Upper lobe of left lung (tissue), 6 donors: ENCODE results near the gene TSPO. TPM values are rescaled to one million over a fixed set of nuclear protein-coding genes. Genes with fewer than 3 reads are reported as not detected.
A peak's percentile ranks its signal among the peaks of the same experiment; 100 is the strongest.

Experiments
- ATAC-seq, 2 donors: fragments of 200-7000 bp; cut with Tn5 transposase; one replicate each; pipeline ENCODE4 v1.9.1; 2022; ENCODE audit warnings: mild to moderate bottlenecking in 2 of 2, moderate library complexity in 2 of 2; ENCODE audit not compliant: low FRiP score in 2 of 2
- DNase-seq, 2 donors: peaks; one replicate each; pipeline ENCODE4 v3.0.0-alpha.2; 2019 to 2020
- H3K27ac ChIP-seq, 4 donors: fragments of 200-600 bp; sonication (generic); one replicate each; pipeline ENCODE4 v1.5.1; 2016 to 2019
- H3K27me3 ChIP-seq, 4 donors: fragments of 200-600 bp; sonication (generic); one replicate each; pipeline ENCODE4 v1.5.1; 2017 to 2019
- H3K36me3 ChIP-seq, 4 donors: fragments of 200-600 bp; sonication (generic); one replicate each; pipeline ENCODE4 v1.5.1; 2016 to 2019
- H3K4me1 ChIP-seq, 4 donors: fragments of 200-600 bp; sonication (generic); one replicate each; pipeline ENCODE4 v1.5.1; 2018 to 2019
- H3K4me3 ChIP-seq, 4 donors: fragments of 200-600 bp; sonication (generic); one replicate each; pipeline ENCODE4 v1.5.1; 2017 to 2019; ENCODE audit warnings: mild to moderate bottlenecking in 2 of 4, moderate library complexity in 1 of 4
- H3K9me3 ChIP-seq, 4 donors: fragments of 200-600 bp; sonication (generic); one replicate each; pipeline ENCODE4 v1.5.1; 2018 to 2019
- CTCF ChIP-seq, 6 experiments: fragments of 450-650 bp in 4 of 6; fragments of 200-600 bp in 2 of 6; sonication (generic) in 2 of 6; IDR thresholded peaks; one replicate each; pipeline ENCODE4 v1.5.1; 2016 to 2019; ENCODE audit warnings: antibody characterized with exemption in 6 of 6
- EP300 ChIP-seq, 4 donors: sonication (generic); formaldehyde crosslinking; IDR thresholded peaks; one replicate each; pipeline ENCODE4 v1.5.1; 2017; ENCODE audit warnings: antibody characterized with exemption in 4 of 4, control low read depth in 2 of 4
- POLR2A ChIP-seq, 4 donors: fragments of 450-650 bp; IDR thresholded peaks; one replicate each; pipeline ENCODE4 v1.5.1; 2016 to 2017; ENCODE audit warnings: antibody characterized with exemption in 4 of 4, mild to moderate bottlenecking in 2 of 4
- POLR2AphosphoS5 ChIP-seq, 2 donors: sonication (generic); formaldehyde crosslinking; IDR thresholded peaks; one replicate each; pipeline ENCODE4 v1.5.1; 2017; ENCODE audit warnings: antibody characterized with exemption in 2 of 2
- WGBS, 2 donors: methylation state at CpG; one replicate each; pipeline ENCODE4 v1.1.5; 2017 to 2018; 5-methylcytosine and 5-hydroxymethylcytosine counted together
- total RNA-seq, 6 donors: library from RNA; depleted of rRNA in 4 of 6; stranded (reverse); fragments of >200 nt in 4 of 6; gene quantifications; one replicate each; pipeline versions ENCODE4 v1.1.0 to v1.2.1, GENCODE V29; 2016 to 2021
- donor health status: DM: no; HTN: no; CAD: no; lungs with moderate emphysema.
- donor health status: DM: no; HTN: yes; CAD: no; lungs with severe emphysema.

Gene TSPO
- total RNA-seq, 6 donors from 2014 or later, result 127 to 426 (median 315) TPM

- H3K4me3 ChIP-seq, result no peak overlapping the region
- no peaks in the 10 kb centered on the region for H3K27me3 ChIP-seq
- peaks cover 0 to 10% (median 0%) of the 10 kb centered on the region in 4 donors for H3K36me3 ChIP-seq
- no peak for TF ChIP-seq EP300 (IDR thresholded peaks at IDR 0.05)
- no peak for TF ChIP-seq POLR2A (IDR thresholded peaks at IDR 0.05)
- no peak for TF ChIP-seq CTCF (IDR thresholded peaks at IDR 0.05)
- TF ChIP-seq POLR2AphosphoS5 (IDR thresholded peaks at IDR 0.05), result no peak
- WGBS, 2 donors, result 91 to 92% methylated on average over 4 to 9 of the region's 9 CpGs
- DNase-seq (peak in 1 of 2 donors; percentile 30), ATAC-seq (no peak)
- no peaks in the 10 kb centered on the region for H3K9me3 ChIP-seq
- H3K27ac ChIP-seq, result no peak overlapping the region
- H3K4me1 ChIP-seq, result peaks cover 0 to 4% (median 0%) of the 10 kb centered on the region in 4 donors
Measured at GRCh38 chr22:43205261-43205691, 53.9 kb downstream of the TSPO start.

- H3K4me1 ChIP-seq, result peaks cover 0 to 4% (median 0%) of the 10 kb centered on the region in 4 donors
- WGBS, 2 donors, result 59 to 74% methylated on average over 5 of the region's 5 CpGs
- peaks cover 0 to 14% (median 0%) of the 10 kb centered on the region in 4 donors for H3K36me3 ChIP-seq
- H3K27ac ChIP-seq, result no peak overlapping the region
- ATAC-seq (no peak), DNase-seq (no peak)
- no peaks in the 10 kb centered on the region for H3K9me3 ChIP-seq
- no peak overlapping the region for H3K4me3 ChIP-seq
- no peak for TF ChIP-seq CTCF (IDR thresholded peaks at IDR 0.05)
- TF ChIP-seq POLR2AphosphoS5 (IDR thresholded peaks at IDR 0.05), result no peak
- no peak for TF ChIP-seq EP300 (IDR thresholded peaks at IDR 0.05)
- no peak for TF ChIP-seq POLR2A (IDR thresholded peaks at IDR 0.05)
- no peaks in the 10 kb centered on the region for H3K27me3 ChIP-seq
Measured at GRCh38 chr22:43205748-43206508, 54.6 kb downstream of the TSPO start.

DNA sequence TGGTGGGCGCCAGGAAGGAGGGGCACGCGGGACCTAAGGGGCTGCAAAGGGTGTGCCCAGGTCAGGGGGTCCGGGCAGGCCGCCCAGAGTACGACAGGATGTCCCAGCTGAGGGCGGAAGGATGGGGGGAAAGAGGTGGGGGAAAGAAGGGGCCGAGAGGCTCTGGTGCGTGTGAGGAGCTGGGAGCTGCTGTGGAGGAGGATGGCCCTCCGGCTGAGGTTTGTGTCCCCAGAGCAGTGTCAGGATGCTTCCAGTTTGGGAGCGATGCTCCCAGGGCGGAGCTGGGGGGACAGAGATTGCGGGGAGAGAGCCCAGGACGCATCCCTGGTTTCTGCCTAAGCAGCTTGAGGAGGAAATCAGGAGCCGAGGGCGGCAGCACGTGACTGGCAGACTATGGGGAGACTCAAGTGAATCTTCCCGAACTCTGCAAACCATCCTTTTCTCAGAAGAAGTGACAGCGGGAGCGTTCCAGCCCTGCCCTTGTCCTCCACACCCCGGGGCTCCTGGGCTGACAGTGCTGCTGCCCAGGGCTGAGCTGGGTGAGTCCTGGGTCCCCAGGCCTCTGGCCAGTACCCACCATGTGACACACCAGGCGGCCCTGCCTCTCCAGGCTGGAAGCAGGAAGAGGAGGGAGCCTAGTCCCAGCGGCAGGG is 55.3 kb downstream of the TSPO start:
- Histone ChIP-seq H3K36me3 (peaks cover 0 to 14% (median 0%) of the 10 kb centered on the region in 4 donors), H3K4me3 (no peak overlapping the region), H3K9me3 (no peaks in the 10 kb centered on the region), H3K27me3 (no peaks in the 10 kb centered on the region), H3K4me1 (peaks cover 0 to 4% (median 0%) of the 10 kb centered on the region in 4 donors), H3K27ac (no peak overlapping the region)
- WGBS, 2 donors, result 41 to 45% methylated on average over 17 to 21 of the region's 23 CpGs
- ATAC-seq, result no peak
- no peak for TF ChIP-seq EP300 (IDR thresholded peaks at IDR 0.05)
- no peak for TF ChIP-seq CTCF (IDR thresholded peaks at IDR 0.05)
- TF ChIP-seq POLR2A (IDR thresholded peaks at IDR 0.05), result no peak
- no peak for TF ChIP-seq POLR2AphosphoS5 (IDR thresholded peaks at IDR 0.05)
- peak in 1 of 2 donors; percentile 32 for DNase-seq

DNA sequence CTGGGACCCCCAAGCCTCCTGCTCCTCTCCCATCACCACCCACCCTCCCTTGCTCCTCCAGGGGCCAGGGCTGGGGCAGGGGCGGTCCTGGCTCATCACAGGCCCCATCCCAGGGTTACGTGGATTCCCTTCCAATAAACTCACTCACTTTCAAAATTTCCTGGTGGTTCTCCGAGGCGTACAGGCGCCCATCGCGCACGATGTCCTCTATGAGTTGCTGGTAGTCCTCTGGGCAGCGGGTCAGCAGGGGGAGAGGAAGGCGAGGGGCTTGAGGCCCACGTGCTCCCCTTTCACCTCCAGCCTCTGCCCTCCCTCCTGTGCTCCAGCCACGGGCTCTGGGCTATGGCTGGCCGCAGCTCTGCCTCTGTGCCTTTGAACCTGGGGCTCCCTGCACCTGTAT is 56.0 kb downstream of the TSPO start:
- DNase-seq (no peak), ATAC-seq (no peak)

More for the DNA sequence above, 56.0 kb downstream of the TSPO start:
- TF ChIP-seq EP300 (IDR thresholded peaks at IDR 0.05) (no peak), POLR2AphosphoS5 (IDR thresholded peaks at IDR 0.05) (no peak), POLR2A (IDR thresholded peaks at IDR 0.05) (no peak), CTCF (IDR thresholded peaks at IDR 0.05) (no peak)
- no peaks in the 10 kb centered on the region for H3K27me3 ChIP-seq
- H3K9me3 ChIP-seq, result no peaks in the 10 kb centered on the region
- H3K36me3 ChIP-seq, result peaks cover 0 to 14% (median 0%) of the 10 kb centered on the region in 4 donors
- H3K27ac ChIP-seq, result no peak overlapping the region
- 92% methylated on average over 13 of the region's 13 CpGs for WGBS, 2 donors
- no peak overlapping the region for H3K4me3 ChIP-seq
- peaks cover 0 to 4% (median 0%) of the 10 kb centered on the region in 4 donors for H3K4me1 ChIP-seq
